ENCODE data around the gene PDE5A. TPM values are rescaled to one million over a fixed set of nuclear protein-coding genes. Genes with fewer than 3 reads are reported as not detected.
A peak's percentile ranks its signal among the peaks of the same experiment; 100 is the strongest.

Gene PDE5A
- polyA plus RNA-seq, 1 of the 3 experiments (the other 2 are of a cell fraction), result 6.4 TPM

DNA sequence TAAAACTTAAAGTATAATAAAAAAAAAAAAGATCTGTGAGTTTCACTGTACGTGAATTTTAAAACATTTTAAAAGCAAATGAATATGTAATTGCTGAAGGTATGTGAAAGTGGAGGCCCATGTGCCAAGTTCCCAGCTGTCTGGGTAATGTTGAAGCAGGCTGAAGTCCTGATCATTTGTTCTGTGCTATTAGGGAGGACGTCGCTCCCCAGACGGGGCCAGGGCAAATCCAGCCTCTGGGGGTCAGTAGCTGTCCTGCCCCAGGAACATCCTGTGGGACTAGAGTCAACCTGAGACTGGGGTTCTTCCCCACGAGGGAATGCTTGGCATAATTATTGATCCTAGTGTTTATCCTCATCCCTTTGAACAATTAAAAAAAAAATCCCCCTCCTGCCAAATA lies 48.8 kb downstream of the PDE5A start (continued):
- no peak for TF ChIP-seq FOXM1 (IDR thresholded peaks at IDR 0.05; ENCODE audit: low read depth)

DNA sequence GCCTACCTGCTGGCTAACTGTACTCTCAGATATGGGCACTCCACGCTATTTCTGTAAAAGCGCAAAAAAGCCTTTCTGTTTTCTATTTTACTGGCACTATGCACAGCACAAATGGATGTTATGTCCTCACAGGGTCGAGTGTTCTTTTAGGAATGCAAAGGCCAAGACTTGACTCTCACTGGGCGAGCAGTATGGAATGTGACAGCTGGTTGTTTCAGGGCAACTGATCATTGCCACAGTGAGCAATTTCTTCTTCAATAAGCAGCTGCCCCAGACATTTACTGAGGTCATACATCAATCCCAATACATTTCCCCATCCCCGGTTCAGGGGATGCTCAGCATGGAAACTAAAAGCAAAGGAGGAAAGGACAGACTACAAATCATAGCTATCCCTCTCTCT lies 58.2 kb downstream of the PDE5A start:
- no peaks in the 10 kb centered on the region for H3K9me2 ChIP-seq
- H3K4me3 ChIP-seq (ENCODE audit: low read depth in 2 of 2, low read length in 1 of 2), result no peak overlapping the region
- no peaks in the 10 kb centered on the region for H3K79me2 ChIP-seq (ENCODE audit: insufficient read depth)
- POLR2A ChIA-PET, result no interaction called here
- H3K36me3 ChIP-seq (replicated peaks in 1 of 2; ENCODE audit: control insufficient read depth in 1 of 2, insufficient read depth in 2 of 2, low read length in 1 of 2), result peaks cover 3 to 5% of the 10 kb centered on the region in 2 experiments
- no peak overlapping the region for H3K9ac ChIP-seq
- H3K4me1 ChIP-seq (ENCODE audit: control insufficient read depth in 1 of 2, insufficient read depth in 2 of 2, low read depth in 1 of 2, low read length in 1 of 2), result no peaks in the 10 kb centered on the region
- H3K27ac ChIP-seq (ENCODE audit: low read depth in 2 of 2, low read length in 1 of 2), result no peak overlapping the region
- no peaks in the 10 kb centered on the region for H3F3A ChIP-seq (replicated peaks; ENCODE audit: insufficient read depth)
- WGBS (ENCODE audit: low lambda C conversion rate), result 44% methylated on average over 5 of the region's 5 CpGs
- no peak for DNase-seq
- CTCF ChIA-PET, result interaction anchor here (0.9 to 1.6 kb wide), 3 partner anchors 12 to 59 kb away, joined by 3 to 5 read pairs (median 3); partner anchors contain the start of gene PDE5A
- no peaks in the 10 kb centered on the region for H4K20me1 ChIP-seq (ENCODE audit: insufficient read depth)
- H2AFZ ChIP-seq (ENCODE audit: low read depth), result no peak overlapping the region
- H3K27me3 ChIP-seq (ENCODE audit: insufficient read depth), result no peaks in the 10 kb centered on the region
- no peaks in the 10 kb centered on the region for H3K9me3 ChIP-seq
- TF ChIP-seq, protein P1, sequence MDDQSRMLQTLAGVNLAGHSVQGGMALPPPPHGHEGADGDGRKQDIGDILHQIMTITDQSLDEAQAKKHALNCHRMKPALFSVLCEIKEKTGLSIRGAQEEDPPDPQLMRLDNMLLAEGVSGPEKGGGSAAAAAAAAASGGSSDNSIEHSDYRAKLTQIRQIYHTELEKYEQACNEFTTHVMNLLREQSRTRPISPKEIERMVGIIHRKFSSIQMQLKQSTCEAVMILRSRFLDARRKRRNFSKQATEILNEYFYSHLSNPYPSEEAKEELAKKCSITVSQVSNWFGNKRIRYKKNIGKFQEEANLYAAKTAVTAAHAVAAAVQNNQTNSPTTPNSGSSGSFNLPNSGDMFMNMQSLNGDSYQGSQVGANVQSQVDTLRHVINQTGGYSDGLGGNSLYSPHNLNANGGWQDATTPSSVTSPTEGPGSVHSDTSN (IDR thresholded peaks at IDR 0.05), result peak; percentile 74
- TF ChIP-seq TEAD4 (IDR thresholded peaks at IDR 0.05; ENCODE audit: borderline replicate concordance, insufficient read depth), result 0 out of 2 replicates have a peak, but pooled peaks have one; percentile 8
- peak; percentile 42; the same call in 1 of the 2 replicates for TF ChIP-seq TCF12 (IDR thresholded peaks at IDR 0.05)
- TF ChIP-seq, protein P2, sequence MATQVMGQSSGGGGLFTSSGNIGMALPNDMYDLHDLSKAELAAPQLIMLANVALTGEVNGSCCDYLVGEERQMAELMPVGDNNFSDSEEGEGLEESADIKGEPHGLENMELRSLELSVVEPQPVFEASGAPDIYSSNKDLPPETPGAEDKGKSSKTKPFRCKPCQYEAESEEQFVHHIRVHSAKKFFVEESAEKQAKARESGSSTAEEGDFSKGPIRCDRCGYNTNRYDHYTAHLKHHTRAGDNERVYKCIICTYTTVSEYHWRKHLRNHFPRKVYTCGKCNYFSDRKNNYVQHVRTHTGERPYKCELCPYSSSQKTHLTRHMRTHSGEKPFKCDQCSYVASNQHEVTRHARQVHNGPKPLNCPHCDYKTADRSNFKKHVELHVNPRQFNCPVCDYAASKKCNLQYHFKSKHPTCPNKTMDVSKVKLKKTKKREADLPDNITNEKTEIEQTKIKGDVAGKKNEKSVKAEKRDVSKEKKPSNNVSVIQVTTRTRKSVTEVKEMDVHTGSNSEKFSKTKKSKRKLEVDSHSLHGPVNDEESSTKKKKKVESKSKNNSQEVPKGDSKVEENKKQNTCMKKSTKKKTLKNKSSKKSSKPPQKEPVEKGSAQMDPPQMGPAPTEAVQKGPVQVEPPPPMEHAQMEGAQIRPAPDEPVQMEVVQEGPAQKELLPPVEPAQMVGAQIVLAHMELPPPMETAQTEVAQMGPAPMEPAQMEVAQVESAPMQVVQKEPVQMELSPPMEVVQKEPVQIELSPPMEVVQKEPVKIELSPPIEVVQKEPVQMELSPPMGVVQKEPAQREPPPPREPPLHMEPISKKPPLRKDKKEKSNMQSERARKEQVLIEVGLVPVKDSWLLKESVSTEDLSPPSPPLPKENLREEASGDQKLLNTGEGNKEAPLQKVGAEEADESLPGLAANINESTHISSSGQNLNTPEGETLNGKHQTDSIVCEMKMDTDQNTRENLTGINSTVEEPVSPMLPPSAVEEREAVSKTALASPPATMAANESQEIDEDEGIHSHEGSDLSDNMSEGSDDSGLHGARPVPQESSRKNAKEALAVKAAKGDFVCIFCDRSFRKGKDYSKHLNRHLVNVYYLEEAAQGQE (IDR thresholded peaks at IDR 0.05; ENCODE audit: low read depth, low read length), result no peak
- H3K4me2 ChIP-seq, result no peak overlapping the region

DNA sequence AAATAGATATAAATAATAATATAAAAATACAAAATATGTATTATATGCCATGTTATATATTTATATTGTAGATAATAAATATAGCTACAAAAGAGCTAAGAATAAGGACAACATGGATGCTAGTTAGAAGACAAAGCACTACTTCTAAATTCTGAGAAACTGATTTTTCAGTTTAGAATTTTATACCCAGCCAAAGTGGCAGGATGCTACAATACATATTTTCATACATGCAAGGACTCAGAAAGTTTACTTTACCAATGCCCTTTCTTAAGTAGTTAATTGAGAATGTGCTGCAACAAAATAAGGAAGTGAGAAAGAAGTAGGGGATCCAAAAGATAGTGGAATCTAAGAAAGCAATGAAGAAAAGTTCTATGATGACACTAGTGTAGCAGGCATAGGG lies 64.5 kb downstream of the PDE5A start:
- no peaks in the 10 kb centered on the region for H3K9me2 ChIP-seq
- 0 out of 2 replicates have a peak, but pooled peaks cover 4% of the 10 kb centered on the region for H3K9me3 ChIP-seq
- no peak overlapping the region for H3K27ac ChIP-seq (ENCODE audit: low read depth in 2 of 2, low read length in 1 of 2)
- DNase-seq, result no peak
- H3F3A ChIP-seq (replicated peaks; ENCODE audit: insufficient read depth), result no peaks in the 10 kb centered on the region
- TF ChIP-seq, protein P3, sequence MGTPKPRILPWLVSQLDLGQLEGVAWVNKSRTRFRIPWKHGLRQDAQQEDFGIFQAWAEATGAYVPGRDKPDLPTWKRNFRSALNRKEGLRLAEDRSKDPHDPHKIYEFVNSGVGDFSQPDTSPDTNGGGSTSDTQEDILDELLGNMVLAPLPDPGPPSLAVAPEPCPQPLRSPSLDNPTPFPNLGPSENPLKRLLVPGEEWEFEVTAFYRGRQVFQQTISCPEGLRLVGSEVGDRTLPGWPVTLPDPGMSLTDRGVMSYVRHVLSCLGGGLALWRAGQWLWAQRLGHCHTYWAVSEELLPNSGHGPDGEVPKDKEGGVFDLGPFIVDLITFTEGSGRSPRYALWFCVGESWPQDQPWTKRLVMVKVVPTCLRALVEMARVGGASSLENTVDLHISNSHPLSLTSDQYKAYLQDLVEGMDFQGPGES (IDR thresholded peaks at IDR 0.05; ENCODE audit: low read depth, low read length), result no peak
- TF ChIP-seq YY1 (IDR thresholded peaks at IDR 0.05; ENCODE audit: low read depth) (no peak), CHD2 (IDR thresholded peaks at IDR 0.05; ENCODE audit: low read length, partially characterized antibody) (no peak), NFIC (IDR thresholded peaks at IDR 0.05; ENCODE audit: borderline replicate concordance) (no peak), FOSL2 (IDR thresholded peaks at IDR 0.05; ENCODE audit: borderline replicate concordance, low read depth) (no peak), GABPA (IDR thresholded peaks at IDR 0.05; ENCODE audit: low read depth) (no peak), FOXM1 (IDR thresholded peaks at IDR 0.05; ENCODE audit: low read depth) (no peak), SMC3 (IDR thresholded peaks at IDR 0.05; ENCODE audit: low read depth, low read length) (no peak), GATA2 (CRISPR knock-in tag; IDR thresholded peaks at IDR 0.05) (no peak), EZH2phosphoT487 (IDR thresholded peaks at IDR 0.05; ENCODE audit: borderline replicate concordance, low read depth) (no peak), TEAD4 (IDR thresholded peaks at IDR 0.05; ENCODE audit: borderline replicate concordance, insufficient read depth) (no peak), MXI1 (IDR thresholded peaks at IDR 0.05; ENCODE audit: low read depth, low read length) (no peak), TCF12 (IDR thresholded peaks at IDR 0.05) (no peak)
- TF ChIP-seq, protein P4, sequence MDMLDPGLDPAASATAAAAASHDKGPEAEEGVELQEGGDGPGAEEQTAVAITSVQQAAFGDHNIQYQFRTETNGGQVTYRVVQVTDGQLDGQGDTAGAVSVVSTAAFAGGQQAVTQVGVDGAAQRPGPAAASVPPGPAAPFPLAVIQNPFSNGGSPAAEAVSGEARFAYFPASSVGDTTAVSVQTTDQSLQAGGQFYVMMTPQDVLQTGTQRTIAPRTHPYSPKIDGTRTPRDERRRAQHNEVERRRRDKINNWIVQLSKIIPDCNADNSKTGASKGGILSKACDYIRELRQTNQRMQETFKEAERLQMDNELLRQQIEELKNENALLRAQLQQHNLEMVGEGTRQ (IDR thresholded peaks at IDR 0.05; ENCODE audit: borderline replicate concordance, low read depth, low read length), result no peak
- TF ChIP-seq, protein P5, sequence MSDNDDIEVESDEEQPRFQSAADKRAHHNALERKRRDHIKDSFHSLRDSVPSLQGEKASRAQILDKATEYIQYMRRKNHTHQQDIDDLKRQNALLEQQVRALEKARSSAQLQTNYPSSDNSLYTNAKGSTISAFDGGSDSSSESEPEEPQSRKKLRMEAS (IDR thresholded peaks at IDR 0.05; ENCODE audit: low read depth), result no peak
- TF ChIP-seq, protein P1 (IDR thresholded peaks at IDR 0.05), result no peak
- H3K36me3 ChIP-seq (replicated peaks in 1 of 2; ENCODE audit: control insufficient read depth in 1 of 2, insufficient read depth in 2 of 2, low read length in 1 of 2), result peaks cover 22 to 29% of the 10 kb centered on the region in 2 experiments
- H3K4me2 ChIP-seq, result no peak overlapping the region
- ChIA-PET POLR2A (no interaction called here), CTCF (interaction anchor here (1.2 kb wide), 1 partner anchor 65 kb away, joined by 7 read pairs; the partner anchor contains the start of gene PDE5A)
- no peaks in the 10 kb centered on the region for H3K4me1 ChIP-seq (ENCODE audit: control insufficient read depth in 1 of 2, insufficient read depth in 2 of 2, low read depth in 1 of 2, low read length in 1 of 2)
- H3K9ac ChIP-seq, result no peak overlapping the region
- H3K79me2 ChIP-seq (ENCODE audit: insufficient read depth), result no peaks in the 10 kb centered on the region
- H3K27me3 ChIP-seq (ENCODE audit: insufficient read depth), result no peaks in the 10 kb centered on the region
- H3K4me3 ChIP-seq (ENCODE audit: low read depth in 2 of 2, low read length in 1 of 2), result no peak overlapping the region
- no peak overlapping the region for H2AFZ ChIP-seq (ENCODE audit: low read depth)
- H4K20me1 ChIP-seq (ENCODE audit: insufficient read depth), result no peaks in the 10 kb centered on the region

Measured in SK-N-SH (cell line).